ENCODE measurements around the gene APOO.

Gene APOO

DNA sequence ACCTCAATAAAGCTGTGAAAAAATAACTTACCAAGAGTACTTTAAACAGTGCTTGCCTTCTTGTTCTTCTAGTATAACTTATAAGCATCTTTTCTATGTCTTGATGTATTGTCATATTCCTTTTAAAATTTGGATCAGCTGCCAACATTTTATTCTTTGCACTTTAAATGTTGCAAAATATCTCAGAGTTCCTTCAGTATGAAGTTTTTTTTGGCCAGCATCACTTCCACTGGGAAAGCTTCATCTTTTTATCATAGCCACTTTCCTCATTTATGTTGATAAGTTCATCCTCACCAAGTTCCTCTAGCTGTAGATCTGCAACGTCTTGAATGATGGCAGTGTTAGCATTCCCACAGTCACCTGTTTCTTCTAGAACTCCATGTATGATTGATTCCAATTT lies 24.3 kb upstream of the APOO start:
- Histone ChIP-seq H3K27ac (ENCODE audit: low read depth, low read length) (no peak overlapping the region), H3K4me1 (ENCODE audit: control insufficient read depth in 1 of 2, insufficient read depth in 2 of 2, low read length in 2 of 2) (no peaks in the 10 kb centered on the region), H4K12ac (ENCODE audit: low read depth, low read length) (no peak overlapping the region), H3K79me1 (ENCODE audit: low read length) (no peaks in the 10 kb centered on the region), H3K9me3 (ENCODE audit: insufficient read depth, low read depth, low read length) (no peaks in the 10 kb centered on the region), H3K79me2 (ENCODE audit: control insufficient read depth, insufficient read depth, low read length, poor library complexity) (no peaks in the 10 kb centered on the region), H2BK12ac (ENCODE audit: low read length) (no peak overlapping the region), H2AFZ (ENCODE audit: insufficient read depth, low read length, poor library complexity) (no peak overlapping the region), H3K9ac (ENCODE audit: low read length) (no peak overlapping the region), H3K18ac (ENCODE audit: low read length) (no peak overlapping the region), H4K91ac (ENCODE audit: low read depth, low read length) (no peak overlapping the region), H3K27me3 (ENCODE audit: insufficient read depth, low read length) (no peaks in the 10 kb centered on the region), H2BK120ac (ENCODE audit: insufficient read depth, low read length, poor library complexity) (no peak overlapping the region), H3K23ac (ENCODE audit: low read length) (no peak overlapping the region), H2BK5ac (ENCODE audit: low read depth, low read length, poor library complexity) (no peak overlapping the region), H3K4me3 (ENCODE audit: low read depth, low read length) (no peak overlapping the region), H3K14ac (ENCODE audit: low read length) (no peak overlapping the region), H2AK5ac (ENCODE audit: low read length) (no peak overlapping the region), H3K36me3 (ENCODE audit: control insufficient read depth in 1 of 2, insufficient read depth in 2 of 2, low read length in 2 of 2) (no peaks in the 10 kb centered on the region), H3K4me2 (ENCODE audit: low read length) (no peak overlapping the region), H3K4ac (ENCODE audit: low read depth, low read length) (no peak overlapping the region), H4K8ac (ENCODE audit: low read depth, low read length) (no peak overlapping the region)
- no CpG with 5 or more reads among the region's 1 CpG for WGBS (ENCODE audit: extremely low coverage, insufficient coverage, insufficient read length)
- DNase-seq = no peak

GRCh38 chrX:23930894-23931604 lies 23.3 kb upstream of the APOO start:
- Histone ChIP-seq H4K8ac (ENCODE audit: low read depth, low read length) (no peak overlapping the region), H3K4me3 (ENCODE audit: low read depth, low read length) (no peak overlapping the region), H3K9me3 (ENCODE audit: insufficient read depth, low read depth, low read length) (no peaks in the 10 kb centered on the region), H4K91ac (ENCODE audit: low read depth, low read length) (no peak overlapping the region), H3K79me2 (ENCODE audit: control insufficient read depth, insufficient read depth, low read length, poor library complexity) (no peaks in the 10 kb centered on the region), H2AK5ac (ENCODE audit: low read length) (no peak overlapping the region), H3K79me1 (ENCODE audit: low read length) (no peaks in the 10 kb centered on the region), H3K4me1 (ENCODE audit: control insufficient read depth in 1 of 2, insufficient read depth in 2 of 2, low read length in 2 of 2) (no peaks in the 10 kb centered on the region), H2BK5ac (ENCODE audit: low read depth, low read length, poor library complexity) (no peak overlapping the region), H3K23ac (ENCODE audit: low read length) (no peak overlapping the region), H3K18ac (ENCODE audit: low read length) (no peak overlapping the region), H3K4me2 (ENCODE audit: low read length) (no peak overlapping the region), H3K9ac (ENCODE audit: low read length) (no peak overlapping the region), H2BK12ac (ENCODE audit: low read length) (no peak overlapping the region), H2AFZ (ENCODE audit: insufficient read depth, low read length, poor library complexity) (no peak overlapping the region), H2BK120ac (ENCODE audit: insufficient read depth, low read length, poor library complexity) (no peak overlapping the region), H3K14ac (ENCODE audit: low read length) (no peak overlapping the region), H3K27me3 (ENCODE audit: insufficient read depth, low read length) (no peaks in the 10 kb centered on the region), H4K12ac (ENCODE audit: low read depth, low read length) (no peak overlapping the region), H3K27ac (ENCODE audit: low read depth, low read length) (no peak overlapping the region), H3K36me3 (ENCODE audit: control insufficient read depth in 1 of 2, insufficient read depth in 2 of 2, low read length in 2 of 2) (no peaks in the 10 kb centered on the region), H3K4ac (ENCODE audit: low read depth, low read length) (no peak overlapping the region)
- WGBS (ENCODE audit: extremely low coverage, insufficient coverage, insufficient read length) = no CpG with 5 or more reads among the region's 2 CpGs
- DNase-seq = peak; percentile 49 to 95

DNA sequence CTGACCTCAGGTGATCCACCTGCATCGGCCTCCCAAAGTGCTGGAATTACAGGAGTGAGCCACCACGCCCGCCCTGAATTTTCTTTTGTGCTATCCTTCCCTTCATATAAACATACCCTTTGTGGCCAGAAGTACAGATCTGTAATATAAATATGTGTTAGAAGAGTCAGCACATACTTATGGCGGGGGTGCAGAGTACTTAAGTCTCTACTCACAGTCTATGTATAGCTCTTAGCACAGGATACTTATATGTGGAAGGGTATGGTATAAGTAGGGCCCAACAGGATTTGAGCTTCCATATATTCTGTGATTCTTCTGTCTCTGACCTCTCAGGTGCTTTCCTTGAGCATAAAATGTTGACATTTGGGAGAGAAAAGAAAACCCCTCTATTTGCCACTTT lies 18.3 kb upstream of the APOO start:
- no peak overlapping the region for H3K18ac ChIP-seq (ENCODE audit: low read length)
- no peak overlapping the region for H3K23ac ChIP-seq (ENCODE audit: low read length)
- no peak overlapping the region for H3K9ac ChIP-seq (ENCODE audit: low read length)
- H2BK5ac ChIP-seq (ENCODE audit: low read depth, low read length, poor library complexity) = no peak overlapping the region
- H3K27ac ChIP-seq (ENCODE audit: low read depth, low read length) = no peak overlapping the region
- H4K12ac ChIP-seq (ENCODE audit: low read depth, low read length) = no peak overlapping the region
- H4K8ac ChIP-seq (ENCODE audit: low read depth, low read length) = no peak overlapping the region
- H3K36me3 ChIP-seq (ENCODE audit: control insufficient read depth in 1 of 2, insufficient read depth in 2 of 2, low read length in 2 of 2) = no peaks in the 10 kb centered on the region
- no peaks in the 10 kb centered on the region for H3K4me1 ChIP-seq (ENCODE audit: control insufficient read depth in 1 of 2, insufficient read depth in 2 of 2, low read length in 2 of 2)
- no peak overlapping the region for H2AK5ac ChIP-seq (ENCODE audit: low read length)
- no peaks in the 10 kb centered on the region for H3K27me3 ChIP-seq (ENCODE audit: insufficient read depth, low read length)
- H4K91ac ChIP-seq (ENCODE audit: low read depth, low read length) = no peak overlapping the region
- no peaks in the 10 kb centered on the region for H3K79me2 ChIP-seq (ENCODE audit: control insufficient read depth, insufficient read depth, low read length, poor library complexity)
- no peak overlapping the region for H2AFZ ChIP-seq (ENCODE audit: insufficient read depth, low read length, poor library complexity)
- no peak for DNase-seq
- H3K4ac ChIP-seq (ENCODE audit: low read depth, low read length) = no peak overlapping the region
- H2BK12ac ChIP-seq (ENCODE audit: low read length) = no peak overlapping the region
- no peak overlapping the region for H3K4me3 ChIP-seq (ENCODE audit: low read depth, low read length)
- no peaks in the 10 kb centered on the region for H3K9me3 ChIP-seq (ENCODE audit: insufficient read depth, low read depth, low read length)
- no CpG with 5 or more reads among the region's 4 CpGs for WGBS (ENCODE audit: extremely low coverage, insufficient coverage, insufficient read length)
- no peak overlapping the region for H3K4me2 ChIP-seq (ENCODE audit: low read length)
- no peak overlapping the region for H2BK120ac ChIP-seq (ENCODE audit: insufficient read depth, low read length, poor library complexity)
- H3K79me1 ChIP-seq (ENCODE audit: low read length) = no peaks in the 10 kb centered on the region
- no peak overlapping the region for H3K14ac ChIP-seq (ENCODE audit: low read length)

DNA sequence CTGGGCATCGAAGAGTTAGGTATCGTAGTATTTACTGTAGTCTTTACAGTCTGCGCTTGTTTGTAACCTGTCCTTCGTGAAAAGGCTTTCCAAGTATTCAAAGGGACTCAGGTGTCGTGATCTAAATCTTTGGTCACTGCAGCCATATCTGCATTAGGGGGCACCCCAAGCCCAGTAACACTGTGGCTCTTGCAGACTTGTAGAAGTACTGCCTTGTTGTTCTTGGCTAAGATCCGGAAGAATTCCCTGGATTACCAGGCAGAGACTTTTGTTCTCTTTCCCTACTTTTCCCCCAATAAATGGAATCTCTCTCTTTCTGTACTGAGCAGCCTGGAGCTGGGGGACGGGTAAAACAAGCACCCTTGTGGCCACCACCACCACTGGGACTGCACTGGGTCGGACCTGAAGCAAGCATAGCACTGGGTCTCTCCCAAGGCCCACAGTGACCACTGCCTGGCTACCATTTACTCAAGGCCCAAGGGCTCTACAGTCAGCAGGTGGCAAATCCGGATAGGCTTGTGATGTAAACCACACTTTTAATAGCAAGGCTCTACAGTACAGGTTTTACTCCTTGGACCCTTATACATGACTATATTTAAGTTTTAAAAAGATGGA lies 12.1 kb upstream of the APOO start:
- Histone ChIP-seq H2BK5ac (ENCODE audit: low read depth, low read length, poor library complexity) (no peak overlapping the region), H3K18ac (ENCODE audit: low read length) (no peak overlapping the region), H2AFZ (ENCODE audit: insufficient read depth, low read length, poor library complexity) (no peak overlapping the region), H2AK5ac (ENCODE audit: low read length) (no peak overlapping the region), H4K12ac (ENCODE audit: low read depth, low read length) (no peak overlapping the region), H2BK120ac (ENCODE audit: insufficient read depth, low read length, poor library complexity) (no peak overlapping the region), H4K8ac (ENCODE audit: low read depth, low read length) (no peak overlapping the region), H3K4me3 (ENCODE audit: low read depth, low read length) (no peak overlapping the region), H3K79me1 (ENCODE audit: low read length) (no peaks in the 10 kb centered on the region), H3K27ac (ENCODE audit: low read depth, low read length) (no peak overlapping the region), H3K36me3 (ENCODE audit: control insufficient read depth in 1 of 2, insufficient read depth in 2 of 2, low read length in 2 of 2) (no peaks in the 10 kb centered on the region), H3K9ac (ENCODE audit: low read length) (no peak overlapping the region), H3K27me3 (ENCODE audit: insufficient read depth, low read length) (no peaks in the 10 kb centered on the region), H3K4me2 (ENCODE audit: low read length) (no peak overlapping the region), H3K23ac (ENCODE audit: low read length) (no peak overlapping the region), H3K14ac (ENCODE audit: low read length) (no peak overlapping the region), H4K91ac (ENCODE audit: low read depth, low read length) (no peak overlapping the region), H3K4me1 (ENCODE audit: control insufficient read depth in 1 of 2, insufficient read depth in 2 of 2, low read length in 2 of 2) (no peaks in the 10 kb centered on the region), H2BK12ac (ENCODE audit: low read length) (no peak overlapping the region), H3K9me3 (ENCODE audit: insufficient read depth, low read depth, low read length) (no peaks in the 10 kb centered on the region), H3K4ac (ENCODE audit: low read depth, low read length) (no peak overlapping the region), H3K79me2 (ENCODE audit: control insufficient read depth, insufficient read depth, low read length, poor library complexity) (no peaks in the 10 kb centered on the region)
- no peak for DNase-seq
- no CpG with 5 or more reads among the region's 9 CpGs for WGBS (ENCODE audit: extremely low coverage, insufficient coverage, insufficient read length)
